Activated CD4-positive, alpha-beta T cell treated with anti-CD3 and anti-CD28 coated beads, Interleukin-2, Interleukin-4, amounts not matched to agents 100 ng/mL and 50 ng/mL, durations not matched to agents 16 hours and 8 hours (primary cell): ENCODE data around the gene PAX2.

Experiments
- DNase-seq: peaks from one replicate; pipeline ENCODE4 v3.0.0-alpha.2; 2020; ENCODE audit warnings: low spot score

PAX2 gene

GRCh38 chr10:100878291-100878910 is 133.0 kb downstream of the PAX2 start:
- DNase-seq = peak; percentile 49
